ENCODE results near the gene ENC1. TPM values are rescaled to one million over a fixed set of nuclear protein-coding genes. Genes with fewer than 3 reads are reported as not detected.

ENC1 gene
- total RNA-seq, 1 donor from 2014 or later, result 1.6 TPM

DNA sequence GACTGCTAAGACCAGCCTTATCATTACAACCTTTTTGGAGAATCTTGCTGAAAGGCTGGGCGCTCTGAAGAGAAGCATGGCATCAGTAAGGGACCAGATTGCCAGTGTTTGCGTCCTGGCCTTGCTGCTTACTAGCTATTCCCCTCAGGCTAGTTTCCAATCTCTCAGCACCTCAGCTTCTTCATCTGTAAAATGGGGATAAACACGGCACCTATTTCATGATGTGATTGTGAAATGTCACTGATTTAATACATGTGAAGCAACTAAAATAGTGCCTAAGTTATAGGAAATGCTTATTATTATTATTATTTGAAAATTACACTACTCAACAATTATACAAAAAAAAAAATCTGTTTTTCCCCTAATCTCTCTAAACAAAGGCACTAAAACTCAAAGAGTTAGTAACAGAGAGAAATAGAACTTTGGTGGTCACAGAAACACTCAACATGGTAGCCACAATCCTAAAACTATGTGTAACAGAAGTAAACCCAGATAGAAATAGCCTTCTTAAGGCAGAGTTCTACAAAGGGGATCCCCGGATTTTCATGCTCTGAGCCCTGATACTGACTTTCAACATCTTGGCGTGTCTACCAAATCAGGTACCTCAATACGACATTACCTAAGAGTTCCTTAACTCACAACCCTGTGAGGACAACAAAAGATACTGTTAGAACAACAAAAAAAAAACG is 62.0 kb downstream of the ENC1 start:
- intact Hi-C loops (cut with micrococcal nuclease), result loop anchor here (2.0 to 10.0 kb wide), 10 partner anchors 60 to 1968 kb away; partner anchors contain the start of genes BTF3, CERT1, GCNT4 and HEXB

Other genes starting within 250 kb of the ENC1 start
- gene HEXB, start 44.5 kb upstream of the ENC1 start, total RNA-seq, result 82.9 and 88.3 TPM in 2 replicates
- gene GFM2, start 126.4 kb upstream of the ENC1 start, total RNA-seq, result 26.9 and 30.8 TPM in 2 replicates
- 58.2 and 70.1 TPM in 2 replicates for gene NSA2, start 126.5 kb upstream of the ENC1 start, total RNA-seq
- 4.2 and 6.0 TPM in 2 replicates for gene FAM169A, start 225.7 kb upstream of the ENC1 start, total RNA-seq

Measured in T-helper 1 cell treated with Interleukin-12 subunit alpha and Interleukin-12 subunit beta and Interleukin-4 antibody, amounts not matched to agents 30 ng/mL and 1 ng/mL, for 36 hours (primary cell).